H1 (cell line): ENCODE results near the gene BAX.

Experiments
- ATF3 ChIP-seq: IDR thresholded peaks from 2 replicates; pipeline ENCODE4 v1.6.1; 2011; ENCODE audit warnings: low read depth, mild to moderate bottlenecking, low read length; ENCODE audit not compliant: insufficient read depth
- CHD2 ChIP-seq: IDR thresholded peaks from 2 replicates; pipeline ENCODE4 v1.6.1; 2012; ENCODE audit warnings: low read length, improper control_type of control experiment
- CREB1 ChIP-seq: IDR thresholded peaks from 2 replicates; pipeline ENCODE4 v1.6.1; 2012; ENCODE audit warnings: inconsistent platforms
- CTCF ChIP-seq, 3 experiments: IDR thresholded peaks; 1 replicate in 2 of 3; 2 replicates in 1 of 3; pipeline versions ENCODE4 v1.5.1 to v1.6.1; 2011; ENCODE audit warnings: low read length in 3 of 3, mild to moderate bottlenecking in 3 of 3, inconsistent platforms in 2 of 3, low read depth in 1 of 3, moderate library complexity in 1 of 3; ENCODE audit not compliant: insufficient read depth in 1 of 3; ENCODE audit errors: control extremely low read depth in 1 of 3
- EP300 ChIP-seq, 2 experiments: IDR thresholded peaks; 1 replicate in 1 of 2; 2 replicates in 1 of 2; pipeline ENCODE4 v1.6.1; 2011 to 2012; ENCODE audit warnings: low read depth in 2 of 2, low read length in 2 of 2, mild to moderate bottlenecking in 2 of 2, borderline replicate concordance in 1 of 2, inconsistent platforms in 1 of 2, moderate library complexity in 1 of 2
- GABPA ChIP-seq: IDR thresholded peaks from 2 replicates; pipeline ENCODE4 v1.6.1; 2011; ENCODE audit warnings: mild to moderate bottlenecking, low read length, moderate library complexity, borderline replicate concordance; ENCODE audit not compliant: insufficient read depth
- HDAC2 ChIP-seq, 2 experiments: fragments of 300-600 bp in 1 of 2; sonication (generic) in 1 of 2; IDR thresholded peaks; 2 replicates each; pipeline ENCODE4 v1.6.1; 2011 to 2012; ENCODE audit warnings: low read depth in 2 of 2, low read length in 2 of 2, mild to moderate bottlenecking in 2 of 2, moderate library complexity in 2 of 2, borderline replicate concordance in 1 of 2, inconsistent platforms in 1 of 2
- MAFK ChIP-seq: IDR thresholded peaks from 2 replicates; pipeline ENCODE4 v1.6.1; 2012; ENCODE audit warnings: low read depth, mild to moderate bottlenecking, improper control_type of control experiment, low read length
- POLR2AphosphoS5 ChIP-seq: IDR thresholded peaks from 2 replicates; pipeline ENCODE4 v1.6.1; 2011; ENCODE audit warnings: low read depth, low read length
- POU5F1 ChIP-seq: IDR thresholded peaks from 2 replicates; pipeline ENCODE4 v1.6.1; 2011; ENCODE audit warnings: low read depth, mild to moderate bottlenecking, low read length, moderate library complexity
- RBBP5 ChIP-seq: IDR thresholded peaks from 2 replicates; pipeline ENCODE4 v1.7.1; 2012; ENCODE audit warnings: low read depth, mild to moderate bottlenecking, inconsistent platforms, low read length, moderate library complexity, borderline replicate concordance
- SIX5 ChIP-seq: IDR thresholded peaks from 2 replicates; pipeline ENCODE4 v1.6.1; 2011; ENCODE audit warnings: mild to moderate bottlenecking, low read depth, low read length
- ZNF274 ChIP-seq: IDR thresholded peaks from 2 replicates; pipeline ENCODE4 v1.7.0; 2012; ENCODE audit warnings: low read length, borderline replicate concordance; ENCODE audit errors: extremely low read depth

DNA sequence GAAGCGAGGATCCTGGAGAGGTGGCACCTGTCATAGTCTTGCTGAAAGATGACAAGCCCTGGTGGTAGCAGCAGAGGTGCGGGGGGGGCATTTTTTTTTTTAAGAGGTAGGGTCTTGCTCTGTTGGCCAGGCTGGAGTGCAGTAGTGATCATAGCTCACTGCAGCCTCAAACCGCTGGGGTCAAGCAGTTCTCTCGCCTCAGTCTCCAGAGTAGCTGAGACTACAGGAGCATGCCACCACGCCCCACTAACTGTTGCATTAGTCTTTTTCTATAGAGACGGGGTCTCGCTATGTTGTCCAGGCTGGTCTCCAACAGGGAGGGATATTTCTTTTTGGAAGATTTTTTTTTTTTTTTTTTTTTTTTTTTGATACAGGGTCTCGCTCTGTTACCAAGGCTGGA, 3.3 kb downstream of the BAX start:
- TF ChIP-seq POLR2AphosphoS5 (no peak; the same call in 1 of the 2 replicates), RBBP5 (no peak), CTCF (IDR thresholded peaks at IDR 0.05; ENCODE audit: control extremely low read depth in 1 of 3, insufficient read depth in 1 of 3, low read depth in 1 of 3, low read length in 3 of 3) (no peak), POU5F1 (no peak), CHD2 (no peak), SIX5 (no peak), HDAC2 (IDR thresholded peaks at IDR 0.05; ENCODE audit: borderline replicate concordance in 1 of 2, low read depth in 2 of 2, low read length in 2 of 2) (no peak), ZNF274 (no peak), CREB1 (no peak), ATF3 (no peak), EP300 (IDR thresholded peaks at IDR 0.05; ENCODE audit: borderline replicate concordance in 1 of 2, low read depth in 2 of 2, low read length in 2 of 2) (no peak), GABPA (no peak), MAFK (no peak)
